Endothelial cell (in vitro differentiated cells): ENCODE data around the gene KRT71. TPM values are rescaled to one million over a fixed set of nuclear protein-coding genes. Genes with fewer than 3 reads are reported as not detected.

Experiments
- DNase-seq: peaks from one replicate; pipeline ENCODE4 v3.0.0; 2021; ENCODE audit warnings: low spot score
- H3K27ac Mint-ChIP-seq: one replicate; pipeline ENCODE4 v1.8.0; 2021; ENCODE audit warnings: mixed read lengths, inconsistent platforms; ENCODE audit not compliant: unreplicated experiment
- H3K27me3 Mint-ChIP-seq: one replicate; pipeline ENCODE4 v1.8.0; 2021; ENCODE audit warnings: mild to moderate bottlenecking, moderate library complexity, mixed read lengths, inconsistent platforms; ENCODE audit not compliant: unreplicated experiment
- H3K36me3 Mint-ChIP-seq: one replicate; pipeline ENCODE4 v1.8.0; 2021; ENCODE audit warnings: mild to moderate bottlenecking, low read depth, mixed read lengths, inconsistent platforms; ENCODE audit not compliant: unreplicated experiment
- H3K4me1 Mint-ChIP-seq: one replicate; pipeline ENCODE4 v1.8.0; 2021; ENCODE audit warnings: mild to moderate bottlenecking, mixed read lengths, inconsistent platforms; ENCODE audit not compliant: unreplicated experiment
- H3K4me3 Mint-ChIP-seq: one replicate; pipeline ENCODE4 v1.8.0; 2021; ENCODE audit warnings: mild to moderate bottlenecking, mixed read lengths, inconsistent platforms; ENCODE audit not compliant: unreplicated experiment
- H3K9me3 Mint-ChIP-seq: one replicate; pipeline ENCODE4 v1.8.0; 2021; ENCODE audit warnings: mixed read lengths, inconsistent platforms; ENCODE audit not compliant: unreplicated experiment
- CTCF ChIP-seq: fragments of 200-600 bp; sonication (generic); IDR thresholded peaks from one replicate; pipeline ENCODE4 v1.5.0; 2021; ENCODE audit warnings: antibody characterized with exemption; ENCODE audit not compliant: unreplicated experiment
- total RNA-seq: library from RNA; stranded (reverse); fragmentation: NEBNext Ultra II Directional; extraction: Animal tissue kit (Norgen Biotek cat#: 25700); gene quantifications from one replicate; pipeline ENCODE4 v1.2.1, GENCODE V29; 2021; ENCODE audit not compliant: unreplicated experiment

KRT71 gene
- total RNA-seq, 1 donor from 2014 or later = not detected

- Mint-ChIP-seq H3K27me3 (peaks cover 2% of the 10 kb centered on the region), H3K4me3 (no peak overlapping the region)
Observed at GRCh38 chr12:52577316-52577715, 24.4 kb upstream of the KRT71 start.

GRCh38 chr12:52575948-52576347 lies 23.0 kb upstream of the KRT71 start:
- TF ChIP-seq CTCF = no peak
- Mint-ChIP-seq H3K27me3 (peaks cover 5% of the 10 kb centered on the region), H3K36me3 (no peaks in the 10 kb centered on the region), H3K9me3 (no peaks in the 10 kb centered on the region), H3K27ac (no peak overlapping the region), H3K4me1 (peaks cover 18% of the 10 kb centered on the region), H3K4me3 (no peak overlapping the region)
- no peak for DNase-seq

More at GRCh38 chr12:52577316-52577715, 24.4 kb upstream of the KRT71 start:
- TF ChIP-seq CTCF = no peak
- H3K27ac Mint-ChIP-seq = no peak overlapping the region
- H3K9me3 Mint-ChIP-seq = no peaks in the 10 kb centered on the region
- H3K4me1 Mint-ChIP-seq = peaks cover 9% of the 10 kb centered on the region
- DNase-seq = no peak
- no peaks in the 10 kb centered on the region for H3K36me3 Mint-ChIP-seq

- no peak for TF ChIP-seq CTCF
- no peak overlapping the region for H3K27ac Mint-ChIP-seq
- H3K36me3 Mint-ChIP-seq = no peaks in the 10 kb centered on the region
- DNase-seq = no peak
- peaks cover 16% of the 10 kb centered on the region for H3K4me1 Mint-ChIP-seq
- H3K9me3 Mint-ChIP-seq = no peaks in the 10 kb centered on the region
- no peak overlapping the region for H3K4me3 Mint-ChIP-seq
- peaks cover 3% of the 10 kb centered on the region for H3K27me3 Mint-ChIP-seq
Observed at GRCh38 chr12:52575256-52575655, 22.3 kb upstream of the KRT71 start.

GRCh38 chr12:52573743-52574142 lies 20.8 kb upstream of the KRT71 start, which contains the start of gene KRT74:
Gene KRT74 (minus strand): TSS chr12:52573843. CDS start chr12:52573777, 66 bp downstream.
- Mint-ChIP-seq H3K27ac (no peak within 1 kb of the TSS), H3K4me3 (no peak within 1 kb of the TSS), H3K36me3 (no peaks in the 10 kb centered on the region), H3K27me3 (peaks cover 3% of the 10 kb centered on the region), H3K4me1 (peaks cover 12% of the 10 kb centered on the region), H3K9me3 (no peaks in the 10 kb centered on the region)
- DNase-seq = no peak
- no peak for TF ChIP-seq CTCF

- Mint-ChIP-seq H3K27ac (no peak overlapping the region), H3K4me3 (no peak overlapping the region), H3K4me1 (peaks cover 12% of the 10 kb centered on the region), H3K27me3 (peaks cover 7% of the 10 kb centered on the region), H3K36me3 (no peaks in the 10 kb centered on the region), H3K9me3 (no peaks in the 10 kb centered on the region)
- no peak for DNase-seq
- no peak for TF ChIP-seq CTCF
Observed at GRCh38 chr12:52573306-52573705, 20.4 kb upstream of the KRT71 start.
